Measurements from ENCODE around the gene GRIFIN.
A peak's percentile ranks its signal among the peaks of the same experiment; 100 is the strongest.
"Not testable (repeated sequence)": the region's sequence is repeated elsewhere in the genome, so short reads cannot be mapped to it uniquely, and the experiment has no call there.

GRIFIN gene

DNA sequence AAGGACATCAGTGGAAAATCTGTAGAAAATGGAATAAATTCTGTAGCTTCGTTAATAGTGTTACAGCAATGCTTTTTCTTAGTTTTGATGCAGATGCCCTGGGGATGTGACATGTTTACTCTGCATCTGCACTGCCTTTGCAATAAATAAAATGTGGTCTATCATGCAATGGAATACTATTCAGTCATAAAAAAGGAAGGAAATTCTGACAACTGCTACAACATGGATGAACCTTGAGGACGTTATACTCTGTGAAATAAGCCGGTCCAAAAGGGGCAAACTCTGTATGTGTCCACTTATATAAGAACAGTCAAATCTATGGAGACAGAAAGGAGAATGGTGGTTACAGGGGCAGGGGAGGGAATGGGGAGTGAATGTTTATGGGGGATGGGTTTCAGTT is 13.5 kb downstream of the GRIFIN start:
- no peak for TF ChIP-seq POLR2AphosphoS5 (IDR thresholded peaks at IDR 0.05; ENCODE audit: low read depth, low read length)
- no peak for TF ChIP-seq POLR2A (IDR thresholded peaks at IDR 0.05; ENCODE audit: low read depth, low read length)
- TF ChIP-seq TAF1 (IDR thresholded peaks at IDR 0.05; ENCODE audit: borderline replicate concordance, low read depth, low read length): no peak
- FAIRE-seq: no peak
- DNase-seq (ENCODE audit: insufficient read length): no peak

DNA sequence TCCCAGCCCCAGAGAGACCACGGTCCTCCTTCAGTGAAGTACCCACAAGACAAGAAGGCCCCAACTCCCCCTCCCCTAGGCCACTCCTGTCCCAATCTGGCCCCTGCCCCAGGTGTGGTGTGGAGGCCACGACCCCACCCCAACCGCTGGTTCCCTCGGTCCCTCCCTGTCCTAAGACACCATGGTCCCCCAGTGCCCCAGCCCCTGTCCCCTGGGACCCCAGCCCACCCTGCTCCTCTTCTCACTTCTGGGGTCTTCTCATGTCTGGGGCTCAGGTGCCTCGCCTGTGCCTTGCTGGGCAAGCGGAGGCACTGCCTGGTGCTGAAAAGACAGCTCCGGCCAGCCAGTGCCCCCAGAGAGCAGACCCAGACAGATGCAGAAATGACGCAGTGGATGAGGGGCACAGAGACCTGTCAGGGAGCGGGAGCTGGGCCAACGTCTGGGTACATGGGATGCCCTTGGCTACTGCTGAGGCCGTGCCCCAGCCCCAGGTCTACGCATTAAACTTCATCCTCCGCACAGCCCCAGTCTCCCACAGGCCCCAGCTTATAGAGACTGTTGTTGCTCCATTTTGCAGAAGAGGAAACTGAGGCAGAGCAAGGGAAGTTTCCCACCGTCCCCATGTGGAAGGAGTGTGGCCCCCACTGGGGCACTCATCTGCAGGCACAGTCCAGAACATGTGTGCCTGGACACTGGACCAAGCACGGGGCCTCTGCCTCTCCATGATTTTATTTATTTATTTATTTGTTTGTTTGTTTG is 14.8 kb downstream of the GRIFIN start:
- FAIRE-seq (no peak), DNase-seq (ENCODE audit: insufficient read length) (no peak)
- TF ChIP-seq POLR2AphosphoS5 (IDR thresholded peaks at IDR 0.05; ENCODE audit: low read depth, low read length) (no peak), TAF1 (IDR thresholded peaks at IDR 0.05; ENCODE audit: borderline replicate concordance, low read depth, low read length) (no peak), POLR2A (IDR thresholded peaks at IDR 0.05; ENCODE audit: low read depth, low read length) (no peak)

DNA sequence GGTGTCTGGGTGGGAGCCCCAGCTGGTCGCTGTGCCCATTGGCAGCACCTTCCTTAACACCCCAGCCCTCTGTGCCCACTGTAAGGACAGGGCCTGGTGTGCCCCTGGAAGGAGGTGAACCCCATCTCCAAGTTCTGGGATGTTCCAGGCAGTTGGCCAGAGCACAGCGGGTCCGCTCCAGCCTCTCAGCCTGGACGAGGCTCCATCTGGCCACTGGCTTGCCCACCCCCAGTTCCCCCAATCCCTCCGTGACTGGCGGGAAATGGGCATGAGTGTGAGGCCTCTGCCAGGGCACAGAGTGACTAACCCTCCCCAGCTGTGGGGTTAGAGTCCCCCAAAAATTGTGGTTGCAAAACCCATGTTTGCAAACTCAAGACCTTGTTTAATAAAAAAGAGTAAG is 15.6 kb downstream of the GRIFIN start:
- no peak for FAIRE-seq
- no peak for DNase-seq (ENCODE audit: insufficient read length)
- TF ChIP-seq POLR2AphosphoS5 (IDR thresholded peaks at IDR 0.05; ENCODE audit: low read depth, low read length) (no peak), TAF1 (IDR thresholded peaks at IDR 0.05; ENCODE audit: borderline replicate concordance, low read depth, low read length) (no peak), POLR2A (IDR thresholded peaks at IDR 0.05; ENCODE audit: low read depth, low read length) (no peak)

DNA sequence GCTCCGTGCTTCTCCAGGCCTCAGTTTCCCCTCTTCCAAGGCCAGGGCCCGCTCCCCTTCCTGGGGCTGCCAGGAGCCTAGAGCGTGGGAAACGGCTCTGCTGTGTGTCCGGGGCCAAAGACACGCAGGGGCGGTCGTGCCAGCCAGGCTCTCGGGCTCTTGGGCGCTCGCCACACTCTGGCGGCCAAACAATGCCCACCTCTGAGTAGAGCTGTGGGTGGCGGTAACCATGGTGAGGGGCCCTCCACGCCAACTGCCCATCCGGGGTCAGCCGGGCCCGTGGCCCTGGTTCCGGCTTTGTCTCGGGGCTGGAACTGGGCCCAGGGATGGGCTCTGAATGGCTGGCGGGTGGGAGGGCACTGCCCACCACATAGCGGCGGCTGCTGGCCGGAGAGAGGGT is 16.0 kb downstream of the GRIFIN start:
- DNase-seq (ENCODE audit: insufficient read length) (no peak), FAIRE-seq (no peak)
- TF ChIP-seq POLR2A (IDR thresholded peaks at IDR 0.05; ENCODE audit: low read depth, low read length) (no peak), TAF1 (IDR thresholded peaks at IDR 0.05; ENCODE audit: borderline replicate concordance, low read depth, low read length) (no peak), POLR2AphosphoS5 (IDR thresholded peaks at IDR 0.05; ENCODE audit: low read depth, low read length) (no peak)

DNA sequence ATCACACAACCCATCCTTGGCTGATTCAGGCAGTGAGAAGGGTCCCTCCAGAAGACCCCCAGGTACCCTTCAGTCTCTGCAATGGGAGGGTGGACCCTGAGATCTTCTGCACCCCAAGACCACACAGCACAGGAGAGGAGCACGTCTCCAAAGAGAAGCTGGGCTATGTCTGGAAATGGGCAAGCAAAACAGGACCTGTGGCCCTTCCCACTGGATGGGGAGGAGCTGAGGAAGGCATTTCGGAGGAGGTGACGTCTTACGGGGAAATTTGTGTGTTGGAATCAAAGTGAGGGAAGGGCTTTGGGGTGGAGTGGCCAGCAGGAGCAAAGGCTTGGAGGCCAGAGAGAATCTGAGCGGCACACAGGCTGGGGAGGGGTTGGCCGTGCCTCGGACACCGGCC is 16.5 kb downstream of the GRIFIN start:
- FAIRE-seq: no peak
- no peak for DNase-seq (ENCODE audit: insufficient read length)
- TF ChIP-seq POLR2A (IDR thresholded peaks at IDR 0.05; ENCODE audit: low read depth, low read length) (no peak), TAF1 (IDR thresholded peaks at IDR 0.05; ENCODE audit: borderline replicate concordance, low read depth, low read length) (no peak), POLR2AphosphoS5 (IDR thresholded peaks at IDR 0.05; ENCODE audit: low read depth, low read length) (no peak)

DNA sequence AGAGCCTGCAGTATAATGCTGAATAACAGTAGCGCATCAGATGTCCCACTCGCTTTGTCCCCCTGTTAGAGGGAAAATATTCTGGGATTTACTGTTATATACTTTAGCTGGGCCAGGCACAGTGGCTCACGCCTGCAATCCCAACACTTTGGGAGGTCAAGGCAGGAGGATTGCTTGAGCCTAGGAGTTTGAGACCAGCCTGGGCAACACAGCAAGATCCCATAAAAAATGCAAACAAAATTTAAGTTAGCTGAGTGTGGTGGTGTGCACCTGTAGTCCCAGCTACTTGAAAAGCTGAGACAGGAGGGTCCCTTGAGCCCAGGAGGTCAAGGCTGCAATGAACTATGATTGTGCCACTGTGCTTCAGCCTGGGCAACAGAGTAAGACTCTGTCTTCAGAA is 22.3 kb downstream of the GRIFIN start:
- not testable (repeated sequence) for FAIRE-seq; DNase-seq (ENCODE audit: insufficient read length)

DNA sequence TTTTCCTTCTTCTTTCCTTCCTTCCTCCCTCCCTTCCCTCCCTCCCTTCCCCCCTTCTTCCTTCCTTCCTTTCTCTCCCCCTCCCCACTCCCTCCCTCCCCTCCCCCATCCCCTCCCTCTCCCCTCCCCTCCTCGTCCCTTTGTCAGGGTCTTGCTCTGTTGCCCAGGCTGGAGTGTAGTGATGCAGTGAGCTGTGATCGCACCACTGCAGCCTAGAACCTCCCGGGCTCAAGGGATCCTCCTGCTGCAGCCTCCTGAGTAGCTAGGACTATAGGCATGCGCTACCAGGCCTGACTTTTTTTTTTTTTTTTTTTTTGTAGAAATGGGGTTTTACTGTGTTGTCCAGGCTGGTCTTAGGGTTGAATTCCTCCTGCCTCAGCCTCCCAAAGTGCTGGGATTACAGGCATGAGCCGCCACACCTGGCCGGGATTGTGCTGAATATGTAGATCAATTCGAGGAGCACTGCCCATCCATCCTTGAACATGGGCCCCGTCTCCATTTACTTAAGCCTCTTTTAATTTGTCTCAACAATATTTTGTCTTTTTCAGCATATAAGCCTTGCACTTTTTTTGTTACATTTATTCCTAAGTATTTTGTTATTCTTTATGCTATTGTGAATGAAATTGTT is 23.4 kb downstream of the GRIFIN start:
- no peak for TF ChIP-seq POLR2AphosphoS5 (IDR thresholded peaks at IDR 0.05; ENCODE audit: low read depth, low read length)
- no peak for TF ChIP-seq POLR2A (IDR thresholded peaks at IDR 0.05; ENCODE audit: low read depth, low read length)
- TF ChIP-seq TAF1 (IDR thresholded peaks at IDR 0.05; ENCODE audit: borderline replicate concordance, low read depth, low read length): no peak
- DNase-seq (ENCODE audit: insufficient read length) (no peak), FAIRE-seq (no peak)

DNA sequence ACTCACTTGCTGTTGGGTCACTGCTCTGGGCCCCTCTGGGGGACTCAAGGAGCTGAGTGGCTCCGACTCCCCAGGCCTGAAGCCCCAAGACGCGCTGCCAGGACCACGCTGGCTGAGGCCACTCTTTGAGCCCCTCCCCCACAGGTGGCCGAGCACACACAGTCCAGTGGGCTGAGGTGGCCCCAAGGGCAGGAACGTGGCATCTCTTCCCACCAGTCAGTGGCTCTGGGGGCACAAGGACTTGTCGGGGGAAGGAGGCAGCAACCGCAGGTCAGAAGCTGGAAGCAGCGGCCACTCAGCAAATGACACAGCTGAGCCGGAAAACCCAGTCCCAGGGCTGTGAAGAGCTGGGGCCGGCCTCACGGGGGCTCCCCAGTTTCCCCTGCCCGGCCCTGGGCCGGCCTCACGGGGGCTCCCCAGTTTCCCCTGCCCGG is 24.1 kb downstream of the GRIFIN start:
- DNase-seq (ENCODE audit: insufficient read length) (peak; percentile 50), FAIRE-seq (peak; percentile 17)
- TF ChIP-seq TAF1 (IDR thresholded peaks at IDR 0.05; ENCODE audit: borderline replicate concordance, low read depth, low read length) (no peak), POLR2AphosphoS5 (IDR thresholded peaks at IDR 0.05; ENCODE audit: low read depth, low read length) (no peak), POLR2A (IDR thresholded peaks at IDR 0.05; ENCODE audit: low read depth, low read length) (no peak)

DNA sequence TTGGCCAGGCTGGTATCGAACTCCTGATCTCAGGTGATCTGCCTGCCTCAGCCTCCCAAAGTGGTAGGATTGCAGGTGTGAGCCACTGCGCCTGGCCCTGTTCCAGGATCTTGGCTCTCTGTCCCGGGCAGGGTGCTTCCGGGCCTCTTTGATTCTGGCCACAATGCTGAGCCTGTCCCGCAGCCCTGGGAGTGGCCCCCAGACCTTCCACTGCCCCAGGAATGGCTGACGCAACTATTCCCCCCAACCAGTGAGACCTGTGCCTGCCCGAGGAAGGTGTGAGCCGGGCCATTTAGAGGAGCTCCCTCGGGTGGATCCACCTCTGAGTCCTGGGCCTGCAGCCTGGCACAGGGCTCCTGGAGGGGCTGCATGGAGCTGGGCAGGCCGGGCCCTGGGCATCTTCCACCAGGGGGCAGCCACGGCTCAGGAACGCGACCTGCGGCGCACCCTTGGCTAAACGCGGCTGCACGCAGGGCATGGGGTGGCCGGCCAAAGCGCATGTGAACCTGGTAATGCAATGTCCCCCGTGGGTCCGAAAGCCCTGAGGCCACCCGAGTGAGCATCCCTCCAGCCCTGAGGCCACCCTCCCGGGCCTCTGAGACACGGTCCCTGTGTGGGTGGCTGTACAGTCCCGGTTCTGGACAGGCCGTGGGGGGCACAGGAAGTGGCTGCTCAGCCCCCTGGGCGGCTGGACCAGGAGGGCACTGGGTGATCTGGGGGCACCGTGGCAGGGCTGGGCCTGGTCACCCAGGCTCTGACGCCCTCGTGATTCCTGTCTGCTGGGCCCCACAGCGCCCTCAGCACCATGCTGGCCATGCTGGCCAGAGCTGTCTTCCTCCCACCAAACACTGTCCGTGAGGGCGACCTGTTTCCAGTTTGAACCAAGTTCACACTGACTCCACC is 24.8 kb downstream of the GRIFIN start:
- peak; percentile 95 for DNase-seq (ENCODE audit: insufficient read length)

DNA sequence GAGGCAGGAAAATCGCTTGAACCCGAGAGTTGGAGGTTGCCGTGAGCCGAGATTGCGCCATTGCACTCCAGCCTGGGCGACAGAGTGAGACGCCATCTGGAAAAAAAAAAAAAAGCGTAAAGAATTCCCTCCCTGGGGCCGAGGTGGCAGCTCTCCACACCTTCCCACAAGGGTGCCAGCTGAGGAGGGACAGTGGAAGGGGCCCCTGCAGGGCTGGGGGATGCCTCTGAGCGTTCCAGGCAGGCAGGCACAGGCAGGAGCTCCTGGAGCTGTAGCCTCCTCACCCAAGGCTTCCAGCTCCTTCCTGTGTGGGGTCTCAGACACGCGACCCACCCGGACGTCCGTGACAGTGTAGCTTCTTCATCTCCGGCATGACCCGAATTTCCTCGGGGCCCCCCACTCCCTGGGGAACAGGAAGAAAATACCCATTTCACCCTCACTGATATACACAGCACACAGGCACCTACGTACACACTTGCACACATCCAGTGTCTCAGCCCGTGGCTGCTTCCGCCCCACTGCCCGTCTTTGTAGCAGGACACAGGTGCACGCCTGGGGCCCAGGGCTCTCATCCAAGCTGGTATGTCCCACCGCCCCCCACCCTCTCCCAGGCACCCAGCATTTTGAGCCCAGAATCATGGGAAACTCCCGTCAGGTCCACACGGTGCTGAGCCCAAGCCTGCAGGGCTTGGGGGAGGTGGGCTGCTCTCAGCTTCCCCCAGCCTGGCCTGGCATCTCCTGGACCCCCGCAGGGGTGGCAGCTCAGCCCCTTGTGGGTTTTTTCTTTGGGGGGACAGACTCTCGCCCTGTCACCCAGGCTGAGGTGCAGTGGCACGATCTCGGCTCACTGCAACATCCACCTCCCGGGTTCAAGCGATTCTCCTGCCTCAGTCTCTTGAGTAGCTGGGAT is 25.7 kb downstream of the GRIFIN start:
- DNase-seq (ENCODE audit: insufficient read length) (no peak), FAIRE-seq (no peak)
- TF ChIP-seq POLR2AphosphoS5 (IDR thresholded peaks at IDR 0.05; ENCODE audit: low read depth, low read length): no peak
- TF ChIP-seq POLR2A (IDR thresholded peaks at IDR 0.05; ENCODE audit: low read depth, low read length): no peak
- no peak for TF ChIP-seq TAF1 (IDR thresholded peaks at IDR 0.05; ENCODE audit: borderline replicate concordance, low read depth, low read length)

More for the DNA sequence above, 24.8 kb downstream of the GRIFIN start:
- FAIRE-seq: peak; percentile 89
- TF ChIP-seq TAF1 (IDR thresholded peaks at IDR 0.05; ENCODE audit: borderline replicate concordance, low read depth, low read length) (no peak), POLR2A (IDR thresholded peaks at IDR 0.05; ENCODE audit: low read depth, low read length) (no peak), POLR2AphosphoS5 (IDR thresholded peaks at IDR 0.05; ENCODE audit: low read depth, low read length) (no peak)

DNA sequence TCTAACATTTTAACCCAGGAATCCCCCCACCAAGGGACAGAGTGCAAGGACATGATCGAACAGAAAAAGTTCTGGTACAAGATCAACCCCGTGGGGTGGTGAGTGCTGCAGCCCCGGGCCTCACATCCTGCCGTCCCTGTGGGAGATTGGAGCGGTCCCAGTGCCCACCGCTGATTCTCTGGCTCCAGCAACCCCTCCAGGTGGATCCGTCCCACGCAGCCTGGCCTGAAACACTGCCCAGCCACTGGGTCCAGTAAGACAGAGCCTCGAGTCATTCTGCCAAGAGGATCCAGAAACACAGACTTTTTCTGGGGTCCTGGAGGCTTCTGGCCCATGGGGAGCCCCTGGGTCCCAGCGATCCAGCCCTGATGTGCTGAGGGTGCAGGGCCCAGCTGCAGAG is 29.5 kb downstream of the GRIFIN start:
- no peak for TF ChIP-seq TAF1 (IDR thresholded peaks at IDR 0.05; ENCODE audit: borderline replicate concordance, low read depth, low read length)
- no peak for TF ChIP-seq POLR2A (IDR thresholded peaks at IDR 0.05; ENCODE audit: low read depth, low read length)
- no peak for TF ChIP-seq POLR2AphosphoS5 (IDR thresholded peaks at IDR 0.05; ENCODE audit: low read depth, low read length)
- DNase-seq (ENCODE audit: insufficient read length) (no peak), FAIRE-seq (no peak)
